ENCODE data around the gene INPP5K. TPM values are rescaled to one million over a fixed set of nuclear protein-coding genes. Genes with fewer than 3 reads are reported as not detected.

Gene INPP5K
- polyA plus RNA-seq, 1 donor from 2014 or later: 35.8 TPM

DNA sequence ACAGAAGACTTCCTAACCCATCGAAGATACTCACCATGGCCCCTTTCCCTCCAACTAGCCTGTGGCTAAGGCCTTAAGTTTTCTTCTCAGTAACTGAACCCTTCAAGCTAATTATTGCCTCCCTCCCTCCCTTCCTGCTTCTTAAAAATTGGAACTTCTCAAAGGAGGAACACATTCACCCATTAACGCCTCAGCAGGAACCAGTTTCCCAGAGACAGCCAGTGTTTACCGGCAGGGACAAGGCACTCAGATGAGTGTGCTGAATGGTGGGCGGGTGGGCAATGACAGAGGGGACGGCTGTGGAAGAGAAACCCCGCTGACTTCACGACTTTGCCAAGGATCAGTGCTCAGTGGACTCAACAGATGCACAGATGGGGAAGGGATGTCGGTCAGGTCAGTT is 25.9 kb upstream of the INPP5K start:
- Histone ChIP-seq H3K4me2 (ENCODE audit: low read length) (no peak overlapping the region), H3K9me2 (ENCODE audit: insufficient read depth, low read length) (no peaks in the 10 kb centered on the region), H3K79me2 (replicated peaks; ENCODE audit: insufficient read depth, low read length) (no peaks in the 10 kb centered on the region), H3K27me3 (ENCODE audit: insufficient read depth, low read depth, low read length) (no peaks in the 10 kb centered on the region), H3K9ac (ENCODE audit: low read length) (no peak overlapping the region), H2AFZ (ENCODE audit: low read depth, low read length) (no peak overlapping the region), H3K4me3 (ENCODE audit: low read length) (no peak overlapping the region), H4K20me1 (ENCODE audit: insufficient read depth) (no peaks in the 10 kb centered on the region), H3K27ac (ENCODE audit: low read length) (no peak overlapping the region), H3K9me3 (ENCODE audit: low read length) (no peaks in the 10 kb centered on the region), H3K36me3 (ENCODE audit: insufficient read depth, low read length) (peaks cover 3% of the 10 kb centered on the region), H3F3A (ENCODE audit: insufficient read depth, low read length, poor library complexity, severe bottlenecking) (no peaks in the 10 kb centered on the region)
- TF ChIP-seq EP300 (conservative IDR thresholded peaks at IDR 0.05; ENCODE audit: poor library complexity, severe bottlenecking): no peak
- TF ChIP-seq POLR2AphosphoS5 (IDR thresholded peaks at IDR 0.05): no peak
- no peak for TF ChIP-seq EZH2 (IDR thresholded peaks at IDR 0.05; ENCODE audit: borderline replicate concordance, insufficient read depth, low read length, poor library complexity, severe bottlenecking)
- TF ChIP-seq TAF1 (IDR thresholded peaks at IDR 0.05; ENCODE audit: low read depth): no peak
- TF ChIP-seq, protein P1, sequence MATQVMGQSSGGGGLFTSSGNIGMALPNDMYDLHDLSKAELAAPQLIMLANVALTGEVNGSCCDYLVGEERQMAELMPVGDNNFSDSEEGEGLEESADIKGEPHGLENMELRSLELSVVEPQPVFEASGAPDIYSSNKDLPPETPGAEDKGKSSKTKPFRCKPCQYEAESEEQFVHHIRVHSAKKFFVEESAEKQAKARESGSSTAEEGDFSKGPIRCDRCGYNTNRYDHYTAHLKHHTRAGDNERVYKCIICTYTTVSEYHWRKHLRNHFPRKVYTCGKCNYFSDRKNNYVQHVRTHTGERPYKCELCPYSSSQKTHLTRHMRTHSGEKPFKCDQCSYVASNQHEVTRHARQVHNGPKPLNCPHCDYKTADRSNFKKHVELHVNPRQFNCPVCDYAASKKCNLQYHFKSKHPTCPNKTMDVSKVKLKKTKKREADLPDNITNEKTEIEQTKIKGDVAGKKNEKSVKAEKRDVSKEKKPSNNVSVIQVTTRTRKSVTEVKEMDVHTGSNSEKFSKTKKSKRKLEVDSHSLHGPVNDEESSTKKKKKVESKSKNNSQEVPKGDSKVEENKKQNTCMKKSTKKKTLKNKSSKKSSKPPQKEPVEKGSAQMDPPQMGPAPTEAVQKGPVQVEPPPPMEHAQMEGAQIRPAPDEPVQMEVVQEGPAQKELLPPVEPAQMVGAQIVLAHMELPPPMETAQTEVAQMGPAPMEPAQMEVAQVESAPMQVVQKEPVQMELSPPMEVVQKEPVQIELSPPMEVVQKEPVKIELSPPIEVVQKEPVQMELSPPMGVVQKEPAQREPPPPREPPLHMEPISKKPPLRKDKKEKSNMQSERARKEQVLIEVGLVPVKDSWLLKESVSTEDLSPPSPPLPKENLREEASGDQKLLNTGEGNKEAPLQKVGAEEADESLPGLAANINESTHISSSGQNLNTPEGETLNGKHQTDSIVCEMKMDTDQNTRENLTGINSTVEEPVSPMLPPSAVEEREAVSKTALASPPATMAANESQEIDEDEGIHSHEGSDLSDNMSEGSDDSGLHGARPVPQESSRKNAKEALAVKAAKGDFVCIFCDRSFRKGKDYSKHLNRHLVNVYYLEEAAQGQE (IDR thresholded peaks at IDR 0.05; ENCODE audit: borderline replicate concordance): no peak
- TF ChIP-seq SMC3 (conservative IDR thresholded peaks at IDR 0.05; ENCODE audit: poor library complexity): no peak
- no peak for TF ChIP-seq MXI1 (conservative IDR thresholded peaks at IDR 0.05; ENCODE audit: poor library complexity, severe bottlenecking)
- no peak for TF ChIP-seq RAD21 (conservative IDR thresholded peaks at IDR 0.05)
- TF ChIP-seq, protein P2, sequence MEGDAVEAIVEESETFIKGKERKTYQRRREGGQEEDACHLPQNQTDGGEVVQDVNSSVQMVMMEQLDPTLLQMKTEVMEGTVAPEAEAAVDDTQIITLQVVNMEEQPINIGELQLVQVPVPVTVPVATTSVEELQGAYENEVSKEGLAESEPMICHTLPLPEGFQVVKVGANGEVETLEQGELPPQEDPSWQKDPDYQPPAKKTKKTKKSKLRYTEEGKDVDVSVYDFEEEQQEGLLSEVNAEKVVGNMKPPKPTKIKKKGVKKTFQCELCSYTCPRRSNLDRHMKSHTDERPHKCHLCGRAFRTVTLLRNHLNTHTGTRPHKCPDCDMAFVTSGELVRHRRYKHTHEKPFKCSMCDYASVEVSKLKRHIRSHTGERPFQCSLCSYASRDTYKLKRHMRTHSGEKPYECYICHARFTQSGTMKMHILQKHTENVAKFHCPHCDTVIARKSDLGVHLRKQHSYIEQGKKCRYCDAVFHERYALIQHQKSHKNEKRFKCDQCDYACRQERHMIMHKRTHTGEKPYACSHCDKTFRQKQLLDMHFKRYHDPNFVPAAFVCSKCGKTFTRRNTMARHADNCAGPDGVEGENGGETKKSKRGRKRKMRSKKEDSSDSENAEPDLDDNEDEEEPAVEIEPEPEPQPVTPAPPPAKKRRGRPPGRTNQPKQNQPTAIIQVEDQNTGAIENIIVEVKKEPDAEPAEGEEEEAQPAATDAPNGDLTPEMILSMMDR (IDR thresholded peaks at IDR 0.05; ENCODE audit: poor library complexity, severe bottlenecking): no peak

DNA sequence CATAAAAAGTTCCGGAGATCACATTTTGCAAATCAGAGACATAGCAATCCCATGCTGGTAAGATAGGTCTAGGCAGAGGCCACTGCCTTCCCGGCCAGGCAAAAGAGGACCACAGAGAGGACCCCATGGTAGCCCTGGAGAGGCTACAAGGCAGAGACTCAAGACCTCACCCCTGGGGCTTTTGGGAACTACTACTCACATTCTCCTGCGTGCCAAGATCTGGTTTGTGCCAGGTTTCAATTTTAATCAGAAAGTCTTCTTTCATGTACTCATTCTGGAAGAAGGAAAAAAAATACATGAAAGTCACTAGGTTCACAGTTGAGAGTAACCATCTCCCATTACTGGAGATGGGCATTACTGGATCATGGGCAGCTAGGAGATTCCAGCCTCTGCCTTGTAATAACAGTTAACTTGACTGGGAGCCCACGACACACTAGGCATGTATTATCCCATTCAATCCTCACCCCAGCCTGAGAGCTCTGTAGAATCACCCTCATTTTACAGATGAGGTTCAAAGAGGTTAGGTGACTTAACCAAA is 25.0 kb upstream of the INPP5K start:
- H3K4me2 ChIP-seq (ENCODE audit: low read length): no peak overlapping the region
- H2AFZ ChIP-seq (ENCODE audit: low read depth, low read length): no peak overlapping the region
- no peaks in the 10 kb centered on the region for H3F3A ChIP-seq (ENCODE audit: insufficient read depth, low read length, poor library complexity, severe bottlenecking)
- H3K79me2 ChIP-seq (replicated peaks; ENCODE audit: insufficient read depth, low read length): no peaks in the 10 kb centered on the region
- no peak overlapping the region for H3K9ac ChIP-seq (ENCODE audit: low read length)
- no peaks in the 10 kb centered on the region for H3K27me3 ChIP-seq (ENCODE audit: insufficient read depth, low read depth, low read length)
- peaks cover 3% of the 10 kb centered on the region for H3K36me3 ChIP-seq (ENCODE audit: insufficient read depth, low read length)
- TF ChIP-seq, protein P1 (IDR thresholded peaks at IDR 0.05; ENCODE audit: borderline replicate concordance): no peak
- TF ChIP-seq EZH2 (IDR thresholded peaks at IDR 0.05; ENCODE audit: borderline replicate concordance, insufficient read depth, low read length, poor library complexity, severe bottlenecking) (no peak), MXI1 (conservative IDR thresholded peaks at IDR 0.05; ENCODE audit: poor library complexity, severe bottlenecking) (no peak), SMC3 (conservative IDR thresholded peaks at IDR 0.05; ENCODE audit: poor library complexity) (no peak), TAF1 (IDR thresholded peaks at IDR 0.05; ENCODE audit: low read depth) (no peak), RAD21 (conservative IDR thresholded peaks at IDR 0.05) (no peak), POLR2AphosphoS5 (IDR thresholded peaks at IDR 0.05) (no peak), EP300 (conservative IDR thresholded peaks at IDR 0.05; ENCODE audit: poor library complexity, severe bottlenecking) (no peak)
- TF ChIP-seq, protein P2 (IDR thresholded peaks at IDR 0.05; ENCODE audit: poor library complexity, severe bottlenecking): no peak
- no peak overlapping the region for H3K27ac ChIP-seq (ENCODE audit: low read length)
- no peaks in the 10 kb centered on the region for H3K9me3 ChIP-seq (ENCODE audit: low read length)
- no peak overlapping the region for H3K4me3 ChIP-seq (ENCODE audit: low read length)
- no peaks in the 10 kb centered on the region for H4K20me1 ChIP-seq (ENCODE audit: insufficient read depth)
- no peaks in the 10 kb centered on the region for H3K9me2 ChIP-seq (ENCODE audit: insufficient read depth, low read length)

All from neural cell (in vitro differentiated cells).